NCI-H2196 (cell line): ENCODE data around the gene ARMC6.
A peak's percentile ranks its signal among the peaks of the same experiment; 100 is the strongest.
"Not testable (repeated sequence)": the region's sequence is repeated elsewhere in the genome, so short reads cannot be mapped to it uniquely, and the experiment has no call there.

Source experiments
- DNase-seq: peaks from one replicate; lab custom pipeline; 2025; ENCODE audit not compliant: unreplicated experiment; lab: John Stamatoyannopoulos, UW

The ARMC6 gene

DNA sequence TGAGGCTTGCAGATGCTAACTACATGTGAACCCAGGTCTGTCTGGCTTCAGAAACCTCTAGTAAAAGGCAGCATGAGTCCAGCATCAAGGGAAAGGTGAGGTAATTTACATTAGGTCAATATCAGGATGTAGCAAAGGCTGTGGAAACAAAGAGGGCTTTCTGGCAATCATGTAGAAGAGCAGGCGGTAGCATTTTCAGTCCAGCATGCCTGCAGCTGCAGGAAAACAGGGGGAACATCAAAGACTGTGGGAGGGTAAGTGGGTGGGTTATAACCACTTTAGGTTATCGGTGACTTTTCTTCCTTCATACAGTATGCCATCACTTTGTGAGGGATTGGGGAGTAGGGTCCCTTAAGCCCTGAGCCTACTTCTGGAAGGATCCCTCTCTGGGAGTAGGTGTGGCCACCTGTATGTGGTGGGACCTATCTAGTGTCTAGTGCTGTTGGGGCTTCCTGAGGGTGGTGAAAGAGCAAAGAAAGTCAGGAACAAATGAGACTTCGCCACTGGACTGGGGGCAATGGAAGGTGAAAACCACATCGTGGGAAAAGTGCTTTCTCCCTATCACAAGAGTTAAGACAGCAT lies 10.9 kb upstream of the ARMC6 start:
- DNase-seq: no peak

DNA sequence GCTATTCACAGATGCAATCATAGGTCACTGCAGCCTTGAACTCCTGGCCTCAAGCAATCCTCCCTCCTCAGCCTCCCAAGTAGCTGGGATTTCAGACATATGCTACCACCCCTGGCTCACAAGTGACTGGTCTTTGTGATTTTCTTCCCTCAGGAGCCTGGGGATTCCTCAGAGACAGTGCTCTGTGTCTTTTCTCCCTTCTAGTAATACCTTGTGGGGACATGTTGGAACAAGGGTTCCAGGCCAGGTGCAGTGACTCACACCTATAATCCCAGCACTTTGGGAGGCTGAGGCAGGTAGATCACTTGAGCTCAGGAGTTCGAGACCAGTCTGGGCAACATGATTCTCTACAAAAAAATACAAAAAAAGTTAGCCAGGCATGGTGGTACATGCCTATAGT lies 10.0 kb upstream of the ARMC6 start:
- DNase-seq: not testable (repeated sequence)

DNA sequence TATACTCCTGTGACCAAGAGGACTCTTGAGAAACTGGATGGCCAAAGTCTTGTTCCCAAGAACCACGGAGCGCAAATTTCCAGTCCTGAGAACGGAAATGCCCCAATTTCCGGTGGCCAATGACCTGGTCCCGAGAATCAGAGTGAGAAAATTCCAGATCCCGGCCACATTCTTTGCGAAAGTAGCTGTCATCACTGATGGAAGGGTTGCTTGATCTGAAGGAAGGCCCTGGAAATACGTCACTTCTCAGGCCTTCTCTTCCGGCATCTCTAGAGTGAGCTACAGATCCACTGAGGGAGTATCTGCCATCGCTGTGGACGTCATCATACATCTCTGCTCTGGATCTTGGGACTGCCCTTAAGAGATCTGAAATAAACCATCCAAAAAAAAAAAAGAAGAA lies 7.5 kb upstream of the ARMC6 start:
- no peak for DNase-seq

DNA sequence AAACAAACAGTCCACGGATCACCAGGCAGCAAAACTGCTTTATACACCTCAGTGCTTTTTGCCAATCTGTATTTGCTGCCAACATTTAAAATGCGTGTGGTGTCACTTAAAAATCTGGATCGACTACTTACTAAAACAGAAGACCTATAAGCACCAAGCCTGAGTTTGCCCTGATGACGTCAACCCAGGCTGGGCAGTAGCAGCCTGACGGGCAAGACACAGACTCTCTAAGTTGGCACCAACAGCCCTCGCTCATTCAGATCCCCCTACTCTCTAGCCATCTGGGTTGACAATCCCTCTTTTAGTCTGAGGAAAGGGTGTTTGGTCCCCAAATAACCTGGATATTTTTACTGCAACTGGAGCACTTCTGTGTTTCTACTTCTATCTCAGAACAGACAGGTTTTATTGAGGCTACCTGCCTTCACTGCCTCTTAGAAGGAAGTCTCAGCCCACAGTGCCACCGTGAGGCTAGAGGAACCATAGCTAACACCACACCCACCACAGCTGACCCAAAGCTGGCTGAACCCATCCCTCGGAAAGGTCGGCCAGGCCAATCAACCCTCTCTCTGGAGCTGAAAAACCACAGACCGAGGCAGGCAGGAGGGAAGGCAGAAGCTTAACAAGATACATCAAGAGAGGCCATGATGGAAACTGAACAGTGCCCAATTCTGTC lies 7.0 kb upstream of the ARMC6 start:
- peak; percentile 47 for DNase-seq

- DNase-seq: no peak
Observed at GRCh38 chr19:19027228-19027627, 6.2 kb upstream of the ARMC6 start.

DNA sequence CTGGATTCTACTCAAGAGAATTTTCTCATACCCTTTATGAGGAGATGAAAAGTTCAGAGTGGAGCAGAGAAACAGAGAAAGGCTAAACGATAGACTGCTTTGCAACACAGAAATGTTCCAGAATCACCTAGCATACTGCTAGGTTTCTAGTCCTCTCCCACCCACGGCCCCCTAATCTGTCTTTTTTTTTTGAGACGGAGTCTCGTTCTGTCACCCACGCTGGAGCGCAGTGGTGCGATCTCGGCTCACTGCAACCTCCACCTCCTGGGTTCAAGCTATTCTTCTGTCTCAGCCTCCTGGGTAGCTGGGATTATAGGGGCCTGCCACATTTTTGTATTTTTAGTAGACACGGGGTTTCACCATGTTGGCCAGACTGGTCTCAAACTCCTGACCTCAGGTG lies 4.9 kb upstream of the ARMC6 start:
- DNase-seq: no peak

- no peak for DNase-seq
Observed at GRCh38 chr19:19031891-19032290, 1.5 kb upstream of the ARMC6 start.

- peak; percentile 76 for DNase-seq
Observed at GRCh38 chr19:19032420-19033175, 805 bp upstream of the ARMC6 start.

DNA sequence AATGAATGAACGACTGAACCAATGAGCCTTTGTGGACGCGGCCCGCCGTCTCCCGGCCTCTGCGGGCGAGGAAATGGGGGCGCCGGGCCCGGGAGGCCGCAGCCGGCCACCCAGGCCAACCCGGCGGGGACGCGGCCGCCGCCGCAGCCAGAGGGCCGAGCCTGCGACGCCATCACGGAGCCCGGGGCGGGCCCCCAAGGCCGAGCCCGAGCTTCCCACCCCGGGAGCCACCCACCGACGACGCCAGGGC lies 302 bp upstream of the ARMC6 start:
- no peak for DNase-seq

GRCh38 chr19:19034204-19034624 lies 811 bp downstream of the ARMC6 start:
- peak; percentile 86 for DNase-seq

DNA sequence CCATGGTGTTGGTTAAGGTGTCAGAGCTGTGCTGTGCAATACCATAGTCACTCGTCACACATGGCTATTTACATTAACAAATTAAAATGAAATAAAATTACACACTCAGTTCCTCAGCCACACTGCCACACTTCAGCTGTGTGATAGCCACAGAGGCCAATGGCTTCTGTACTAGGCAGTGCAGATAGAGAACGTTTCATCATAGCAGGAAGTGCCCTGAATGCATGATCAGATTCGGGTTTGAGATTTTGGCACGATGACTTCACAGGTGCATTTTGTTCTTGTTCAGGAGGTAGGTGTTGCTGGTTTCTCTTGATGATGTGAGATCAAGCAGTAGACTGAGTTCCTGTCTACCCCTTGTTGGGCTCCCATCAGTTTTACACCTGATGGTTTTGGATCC lies 6.5 kb downstream of the ARMC6 start:
- no peak for DNase-seq

- peak; percentile 45 for DNase-seq
Observed at GRCh38 chr19:19040417-19040816, 7.0 kb downstream of the ARMC6 start.

GRCh38 chr19:19042732-19043280 lies 9.4 kb downstream of the ARMC6 start:
- no peak for DNase-seq

DNA sequence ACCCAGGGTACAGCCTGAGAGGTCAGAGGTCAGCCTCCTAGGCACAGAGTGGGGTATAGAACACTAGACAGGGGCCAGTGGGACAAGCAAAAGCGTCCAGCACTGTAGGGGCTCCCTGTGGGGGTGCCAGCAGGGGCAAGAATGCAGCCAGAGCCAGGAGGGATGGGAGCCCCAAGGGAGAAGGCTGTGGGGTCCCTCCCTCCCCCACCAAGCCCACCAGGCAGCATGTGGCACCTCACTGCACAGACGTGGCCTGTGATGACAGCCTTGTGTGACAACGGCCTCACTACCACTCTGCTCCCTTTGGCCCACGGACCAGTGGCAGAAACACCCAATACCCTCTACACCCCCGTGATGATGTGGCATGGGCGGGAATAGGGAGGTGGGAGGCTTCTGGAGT lies 10.1 kb downstream of the ARMC6 start:
- no peak for DNase-seq

DNA sequence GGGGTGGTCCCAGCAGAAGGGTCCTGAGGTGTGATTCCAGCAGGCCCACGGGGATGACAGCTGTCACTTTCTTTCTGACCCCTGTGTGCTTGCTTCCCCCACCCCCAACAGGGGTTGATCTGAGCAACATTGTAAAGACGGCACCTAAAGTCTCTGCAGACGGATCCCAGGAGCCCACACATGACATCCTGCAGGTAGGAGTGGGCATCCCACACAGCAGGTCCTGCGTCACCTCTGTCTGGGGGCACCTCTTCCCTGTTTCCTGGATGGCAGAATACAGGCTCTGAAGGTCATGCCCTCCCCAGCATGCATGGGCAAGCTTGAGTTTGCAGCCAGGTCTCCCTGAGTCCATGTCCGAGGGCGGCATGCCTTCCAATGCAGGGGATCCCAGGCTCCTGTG lies 10.5 kb downstream of the ARMC6 start:
- DNase-seq: no peak

DNA sequence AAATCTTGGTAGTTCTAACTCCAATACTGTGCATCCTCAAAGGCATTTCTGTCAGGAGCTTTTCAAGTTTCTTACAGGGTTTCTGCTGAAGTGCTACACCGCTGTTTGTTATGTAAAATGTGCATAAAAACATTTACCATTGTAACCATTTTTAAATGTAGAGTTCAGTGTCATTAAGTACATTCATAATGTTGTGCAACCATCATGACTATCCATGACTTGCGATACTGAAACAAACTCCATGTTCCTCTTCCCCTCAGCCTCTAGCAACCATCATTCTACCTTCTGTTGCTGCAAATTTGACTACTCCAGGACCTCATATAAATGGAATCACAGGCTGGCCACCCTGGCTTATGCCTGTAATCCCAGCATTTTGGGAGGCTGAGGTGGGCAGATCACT lies 16.0 kb downstream of the ARMC6 start:
- DNase-seq: no peak

- no peak for DNase-seq
Observed at GRCh38 chr19:19050104-19050503, 16.7 kb downstream of the ARMC6 start.

- no peak for DNase-seq
Observed at GRCh38 chr19:19050731-19051130, 17.3 kb downstream of the ARMC6 start.

- DNase-seq: no peak
Observed at GRCh38 chr19:19051478-19052213, 18.2 kb downstream of the ARMC6 start.

DNA sequence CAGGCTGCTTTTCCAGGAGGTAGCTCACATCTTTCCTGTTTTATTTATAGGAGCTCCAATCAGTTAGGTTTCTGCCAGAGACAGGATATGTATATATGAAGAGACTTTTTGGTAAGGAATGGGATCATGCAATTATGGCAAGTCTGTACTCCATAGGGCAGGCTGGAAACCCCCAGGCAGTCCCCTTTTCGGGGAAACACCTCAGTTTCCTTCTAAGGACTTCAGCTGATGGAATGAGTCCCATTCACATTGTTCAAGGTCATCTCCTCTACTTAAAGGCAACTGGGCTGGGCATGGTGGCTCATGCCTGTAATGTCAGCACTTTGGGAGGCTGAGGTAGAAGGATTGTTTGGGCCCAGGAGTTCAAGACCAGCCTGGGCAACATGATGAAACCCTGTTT lies 19.5 kb downstream of the ARMC6 start:
- DNase-seq: no peak

DNA sequence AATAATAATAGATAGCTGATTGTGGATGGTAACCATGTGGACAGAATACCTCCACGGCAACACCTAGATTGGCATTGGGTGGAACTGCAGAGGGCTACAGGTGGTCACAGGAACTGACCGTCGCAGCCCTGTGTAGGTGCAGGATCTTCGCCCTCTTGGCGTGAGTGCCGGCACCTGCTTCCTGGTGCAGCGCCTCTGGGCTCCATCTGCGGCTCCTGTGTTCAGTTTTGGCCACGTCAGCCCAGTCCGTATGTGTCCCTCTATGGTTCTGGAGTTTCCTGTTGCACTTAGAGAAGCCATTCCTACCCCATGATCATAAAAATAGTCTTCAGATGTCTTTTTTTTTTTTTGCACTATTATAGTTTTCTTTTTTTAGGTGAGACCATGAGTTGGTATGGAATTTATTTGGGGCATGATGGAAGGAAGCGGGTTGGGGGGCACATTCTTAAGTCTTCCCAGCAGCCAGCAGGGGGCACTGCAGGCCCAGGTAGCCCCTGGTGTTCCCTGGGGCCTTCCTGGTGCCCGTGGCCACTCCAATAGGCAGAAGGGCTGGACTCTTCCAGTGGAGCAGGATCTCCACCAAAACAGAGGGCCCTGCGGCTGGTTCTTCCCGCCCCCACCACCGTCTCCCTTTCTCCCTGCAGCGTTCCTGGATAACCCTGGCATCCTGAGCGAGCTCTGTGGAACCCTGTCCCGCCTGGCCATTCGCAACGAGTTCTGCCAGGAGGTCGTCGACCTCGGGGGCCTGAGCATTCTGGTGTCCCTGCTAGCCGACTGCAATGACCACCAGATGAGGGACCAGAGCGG lies 20.3 kb downstream of the ARMC6 start:
- peak; percentile 68 for DNase-seq
